CD4-positive, alpha-beta T cell treated with Interleukin-12 subunit alpha and Interleukin-12 subunit beta, for 1 hour (primary cell): ENCODE data around the gene CHAD.

Source experiments
- DNase-seq: peaks from one replicate; pipeline ENCODE4 v3.0.0-alpha.2; 2020

Gene CHAD

DNA sequence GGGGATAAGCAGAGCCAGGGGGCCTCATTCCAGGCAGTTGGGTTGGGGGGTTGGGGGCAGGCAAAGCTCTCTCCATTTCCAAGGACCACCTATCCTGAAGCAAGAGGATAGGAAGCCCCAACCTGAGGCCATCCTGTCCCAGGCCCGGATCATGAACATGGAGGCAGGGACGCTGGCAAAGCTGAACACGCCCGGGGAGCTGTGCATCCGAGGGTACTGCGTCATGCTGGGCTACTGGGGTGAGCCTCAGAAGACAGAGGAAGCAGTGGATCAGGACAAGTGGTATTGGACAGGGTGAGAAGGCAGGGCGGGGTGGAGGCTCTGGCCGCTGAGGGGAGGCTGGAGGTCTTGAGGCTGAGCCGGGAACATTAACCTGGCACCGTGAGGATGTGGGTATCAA lies 3.6 kb upstream of the CHAD start:
- no peak for DNase-seq

DNA sequence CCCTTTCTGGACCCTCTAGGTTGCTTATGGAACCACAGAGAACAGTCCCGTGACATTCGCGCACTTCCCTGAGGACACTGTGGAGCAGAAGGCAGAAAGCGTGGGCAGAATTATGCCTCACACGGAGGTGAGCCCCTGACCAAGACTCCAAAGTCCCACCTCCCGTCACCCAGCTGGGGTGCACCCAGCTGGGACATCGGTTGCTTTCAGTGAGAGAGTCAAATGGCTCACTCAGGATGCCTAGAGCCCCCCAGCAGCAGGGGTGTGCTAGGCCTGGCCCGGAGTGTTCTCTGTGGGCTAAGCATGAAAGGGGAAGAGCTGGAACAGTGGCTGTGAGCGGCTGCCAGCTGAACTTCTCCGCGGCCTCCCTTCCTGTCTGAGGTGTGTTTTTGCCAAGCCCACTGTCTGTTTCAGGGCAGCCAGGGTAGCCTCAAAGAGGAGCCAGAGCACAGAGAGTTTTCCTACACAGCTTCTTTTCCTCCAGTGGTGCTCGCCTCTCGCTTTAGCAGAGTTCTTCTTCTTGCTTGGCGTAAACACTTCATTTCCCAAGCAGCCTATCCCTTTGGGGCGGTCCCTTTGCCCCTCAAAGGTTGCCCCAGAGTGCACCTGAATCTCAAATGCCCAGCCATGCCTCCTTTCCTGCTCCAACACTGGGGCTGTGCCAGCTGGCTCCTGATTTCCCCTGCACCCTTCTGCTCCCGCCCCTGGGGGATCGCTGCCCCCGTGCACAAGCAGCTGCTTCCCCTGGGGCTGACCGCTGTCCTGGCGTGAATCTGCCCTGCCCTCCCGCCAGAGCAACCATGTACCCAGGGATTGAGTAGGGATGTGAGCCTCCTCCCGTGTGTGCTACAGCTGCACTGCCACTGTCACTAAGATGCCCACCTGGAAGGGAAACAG lies 2.6 kb upstream of the CHAD start:
- DNase-seq: no peak

DNA sequence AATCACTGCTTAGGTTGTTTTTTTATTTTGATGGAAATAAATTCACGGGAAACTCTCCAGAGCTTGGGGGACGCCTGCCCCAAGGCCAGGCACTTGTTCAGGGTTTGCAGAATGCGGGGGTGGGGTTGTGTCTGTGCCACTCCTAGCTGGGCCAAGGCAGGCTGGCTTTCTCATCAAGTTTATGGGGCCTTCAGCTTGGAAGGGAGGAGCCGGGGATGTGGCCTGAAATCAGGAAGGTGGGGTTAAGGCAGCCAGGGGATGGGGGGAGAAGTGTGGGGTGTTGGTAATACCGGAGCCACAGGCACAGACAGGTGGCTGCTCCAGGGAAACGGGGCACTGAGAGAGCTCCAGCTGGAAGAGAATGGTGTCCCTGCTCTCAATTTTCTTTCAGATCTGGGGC lies 1.7 kb upstream of the CHAD start:
- no peak for DNase-seq

DNA sequence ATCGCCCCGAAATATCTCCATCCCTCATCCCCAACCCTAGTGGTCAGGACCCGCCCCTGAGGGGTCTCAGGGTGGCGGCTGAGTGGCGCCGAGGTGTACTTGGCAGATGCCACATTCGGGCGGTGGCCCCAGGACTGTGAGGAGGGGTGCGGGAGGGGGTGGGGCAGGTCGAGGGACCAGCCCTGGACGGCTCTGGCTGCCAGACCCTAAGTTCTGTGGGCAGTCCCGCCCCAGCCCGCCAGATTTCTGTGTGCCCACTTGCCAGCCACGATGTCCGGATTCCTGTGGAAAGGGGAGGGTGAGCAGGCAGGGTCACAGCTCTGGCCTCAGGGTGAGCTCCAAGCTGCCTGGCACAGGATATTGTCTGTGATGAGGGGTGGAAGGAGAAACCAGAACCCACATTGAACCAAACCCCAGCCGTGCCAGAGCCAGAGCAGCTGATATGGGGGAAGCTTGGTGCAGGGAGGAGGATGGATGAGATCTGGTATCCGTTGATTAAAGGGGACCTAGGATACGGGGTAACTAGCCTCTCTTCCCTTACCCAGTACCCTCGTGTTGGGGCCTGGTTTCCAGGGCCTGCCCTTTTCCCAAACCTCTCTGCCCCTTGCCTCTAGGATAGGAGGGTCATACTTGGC lies 1.1 kb upstream of the CHAD start:
- no peak for DNase-seq

DNA sequence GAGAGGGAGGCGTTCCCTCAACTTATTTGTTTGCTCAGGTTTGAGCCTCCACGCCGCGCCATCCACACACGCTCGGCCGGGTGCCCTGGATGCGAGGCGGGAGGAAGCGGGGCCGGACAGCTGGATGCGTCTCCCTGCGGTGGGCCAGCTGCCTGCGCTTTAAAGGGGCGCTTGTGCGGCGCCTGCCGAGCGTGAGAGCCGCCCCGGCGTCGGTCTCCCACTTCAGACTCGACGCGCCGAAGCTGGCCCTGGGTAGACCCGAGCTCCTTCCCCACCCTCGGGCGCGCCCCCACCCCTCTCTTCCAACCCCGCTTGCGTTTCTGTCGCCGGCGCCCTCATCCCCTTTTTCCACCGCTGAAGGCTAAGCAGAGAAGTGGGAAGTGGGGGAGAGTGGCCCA lies 527 bp upstream of the CHAD start:
- DNase-seq: no peak

DNA sequence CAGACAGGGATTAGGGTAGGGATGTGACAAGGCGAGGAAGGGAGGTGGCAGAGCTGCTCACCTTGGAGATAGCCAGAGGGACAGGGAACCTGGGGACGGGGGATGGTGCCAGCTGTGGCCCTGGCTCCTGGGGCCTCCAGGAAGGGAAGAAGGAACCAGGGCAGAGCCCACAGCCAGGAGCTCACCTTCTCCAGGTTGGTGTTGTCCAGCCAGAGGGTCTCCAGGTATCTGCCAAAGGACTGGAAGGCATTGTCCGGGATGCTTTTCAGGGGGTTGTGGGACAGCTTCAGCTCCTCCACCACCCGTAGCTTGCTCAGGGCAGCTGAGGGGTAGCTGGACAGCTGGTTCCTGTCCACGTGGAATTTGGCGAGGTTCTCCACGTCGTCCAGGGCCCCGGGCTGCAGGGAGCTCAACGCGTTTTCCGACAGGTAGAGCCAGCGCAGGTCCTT lies 801 bp downstream of the CHAD start:
- DNase-seq: no peak

DNA sequence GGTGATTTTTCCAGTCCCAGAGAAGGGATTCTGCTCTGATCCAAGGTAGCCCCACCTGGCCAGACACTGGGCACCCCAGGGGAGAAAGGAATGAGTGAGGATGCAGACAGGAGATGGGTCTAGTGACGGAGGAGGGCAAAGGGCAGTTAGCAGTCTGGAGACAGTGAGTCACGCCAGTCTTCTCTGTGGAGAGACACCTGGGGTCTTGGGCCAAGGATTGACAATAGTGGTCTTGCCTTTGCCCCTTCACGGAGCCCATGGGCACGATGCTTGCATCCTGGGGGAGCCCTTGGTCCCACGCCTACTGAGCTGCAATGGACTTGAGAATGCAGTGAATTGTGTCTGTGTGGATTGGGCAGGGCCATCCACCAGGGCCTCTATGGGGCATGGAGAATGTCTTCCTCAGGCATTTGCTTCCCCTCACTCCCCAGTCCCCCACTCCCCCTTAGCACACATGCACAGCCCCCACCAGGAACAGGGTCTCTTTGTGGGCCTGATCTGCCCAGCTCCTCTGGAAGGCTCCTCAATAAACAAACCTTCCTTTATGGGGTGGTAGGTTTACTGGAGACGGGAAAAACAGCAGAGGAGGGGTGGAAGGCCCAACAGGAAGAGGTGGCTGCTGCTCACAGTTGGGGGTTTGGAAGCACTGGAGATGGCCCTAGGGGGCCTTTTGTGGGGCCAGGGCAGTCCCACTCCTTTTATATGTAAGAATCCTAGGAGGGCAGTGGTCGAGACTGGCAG lies 1.4 kb downstream of the CHAD start:
- no peak for DNase-seq

DNA sequence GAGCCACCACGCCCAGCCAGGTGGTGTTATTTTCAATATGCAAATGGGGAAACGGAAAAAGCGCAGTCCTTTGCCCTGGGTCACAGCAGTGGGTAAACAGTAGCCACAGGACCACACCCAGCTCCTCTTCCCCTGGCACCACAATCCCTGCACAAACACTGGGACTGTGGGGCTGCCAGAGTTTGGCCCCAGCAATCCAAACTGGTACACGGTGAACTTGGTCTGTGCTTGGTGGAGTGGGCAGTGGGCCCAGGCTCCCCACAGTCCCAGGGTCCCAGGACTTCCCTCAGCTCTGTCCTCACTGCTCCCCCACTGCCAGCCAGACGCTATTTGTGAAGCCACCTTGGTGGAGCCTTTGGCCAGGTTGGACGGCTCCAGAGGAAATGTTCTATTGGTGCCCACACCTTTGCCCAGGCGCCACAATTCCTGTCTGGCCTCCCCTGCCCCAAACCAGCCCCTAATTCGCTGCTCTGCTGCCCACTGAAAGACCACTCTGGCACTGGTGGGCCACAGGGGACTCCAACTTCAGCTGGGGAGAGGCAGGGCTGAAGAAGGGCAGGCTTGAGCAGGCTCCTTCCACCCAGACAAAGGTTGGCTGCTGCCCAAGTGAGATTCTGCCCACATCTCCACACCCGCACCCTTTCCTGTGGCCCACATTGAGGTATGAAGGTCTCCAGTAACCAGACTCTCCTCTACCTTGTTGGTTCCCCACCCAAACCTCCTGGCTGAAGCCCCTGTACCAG lies 2.1 kb downstream of the CHAD start:
- DNase-seq: no peak

DNA sequence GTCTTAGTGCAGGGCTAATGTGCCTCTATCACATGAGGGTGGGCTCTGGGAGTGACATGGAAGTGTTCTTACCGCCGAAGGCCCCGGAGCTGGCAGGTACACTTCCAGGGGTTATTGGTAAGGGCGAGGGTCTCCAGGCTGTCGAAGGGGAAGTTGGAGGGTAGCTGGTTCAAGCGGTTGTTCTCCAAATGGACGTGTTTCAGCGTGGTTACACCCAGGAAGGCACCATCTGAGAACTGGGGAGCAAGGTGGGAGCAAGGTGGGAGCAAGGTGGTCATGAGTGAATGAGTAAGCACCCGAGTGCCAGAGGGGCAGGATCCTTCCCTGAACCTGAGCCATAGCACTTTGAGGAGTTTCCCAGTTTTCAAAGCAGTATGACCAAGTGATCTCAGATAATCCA lies 3.0 kb downstream of the CHAD start:
- no peak for DNase-seq

DNA sequence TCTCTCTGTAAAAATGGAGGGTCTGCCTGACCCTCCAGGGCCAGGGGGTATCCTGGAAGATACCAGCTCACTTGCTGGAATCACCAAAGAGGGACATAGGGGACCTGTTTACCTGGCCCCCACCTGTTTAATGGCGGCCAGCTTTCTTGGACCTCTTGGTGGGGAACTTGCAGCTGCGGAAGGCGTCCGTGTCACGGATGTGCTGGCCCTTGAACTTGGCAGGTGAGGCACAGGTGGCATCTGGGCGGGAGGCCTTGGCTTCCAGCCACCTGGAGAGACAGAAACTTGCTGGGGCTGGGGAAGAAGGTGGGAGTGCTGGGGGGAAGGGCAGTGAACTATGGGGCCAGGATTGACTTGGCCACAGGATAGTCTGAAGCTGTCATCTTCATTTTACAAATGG lies 3.5 kb downstream of the CHAD start:
- no peak for DNase-seq

DNA sequence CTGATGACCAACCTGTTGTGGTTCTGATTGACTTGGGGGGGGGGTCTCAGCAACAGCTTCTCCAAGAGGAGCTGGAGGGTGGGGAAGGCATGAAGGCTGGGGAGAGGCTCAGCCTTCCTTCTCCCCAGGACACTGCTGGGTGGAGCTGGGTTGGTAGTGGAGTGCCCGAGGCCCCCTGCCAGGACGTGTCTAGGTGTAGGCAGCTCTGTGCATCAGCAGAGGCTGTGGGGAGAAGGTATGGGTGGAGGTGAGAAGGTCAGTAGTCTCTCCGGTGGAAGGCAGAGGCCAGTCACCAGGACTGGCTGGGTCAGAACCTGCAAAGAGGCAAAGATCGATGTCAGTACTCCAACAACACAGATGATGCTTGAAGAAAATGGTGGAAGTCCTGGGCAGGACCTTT lies 3.9 kb downstream of the CHAD start:
- no peak for DNase-seq

DNA sequence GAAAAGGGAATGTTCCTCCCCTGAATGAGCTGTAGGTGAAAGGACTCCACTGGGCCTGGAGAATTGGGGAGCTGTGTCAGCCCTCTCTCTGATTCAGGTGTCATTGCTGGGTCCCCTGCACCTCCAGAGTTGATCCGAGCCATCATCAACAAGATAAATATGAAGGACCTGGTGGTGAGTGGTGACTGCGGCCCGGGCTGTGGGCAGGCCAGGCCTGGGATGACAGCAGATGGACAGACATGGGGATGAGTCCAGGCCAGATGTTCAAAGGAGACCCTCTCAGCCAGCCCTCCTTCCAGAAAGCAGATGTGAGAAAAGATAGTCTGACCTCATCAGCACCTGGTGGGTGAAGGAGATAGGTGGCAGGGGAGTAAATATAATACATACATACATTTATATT lies 4.6 kb downstream of the CHAD start:
- DNase-seq: no peak

DNA sequence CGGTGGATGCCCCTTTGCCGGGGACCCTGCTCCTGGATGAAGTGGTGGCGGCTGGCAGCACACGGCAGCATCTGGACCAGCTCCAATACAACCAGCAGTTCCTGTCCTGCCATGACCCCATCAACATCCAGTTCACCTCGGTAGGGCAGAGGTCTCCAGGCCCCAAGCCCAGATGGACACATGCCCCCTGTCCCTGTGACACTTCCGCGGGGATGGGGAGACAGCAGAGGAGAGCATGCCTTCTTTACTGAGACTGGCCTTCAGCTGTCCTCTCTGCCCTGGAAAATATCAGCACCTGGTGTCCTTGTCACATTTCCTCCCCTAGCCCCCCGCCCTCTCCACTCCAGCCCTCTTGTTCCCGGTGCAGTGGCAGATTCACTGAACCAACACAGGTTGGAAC lies 6.2 kb downstream of the CHAD start:
- no peak for DNase-seq

DNA sequence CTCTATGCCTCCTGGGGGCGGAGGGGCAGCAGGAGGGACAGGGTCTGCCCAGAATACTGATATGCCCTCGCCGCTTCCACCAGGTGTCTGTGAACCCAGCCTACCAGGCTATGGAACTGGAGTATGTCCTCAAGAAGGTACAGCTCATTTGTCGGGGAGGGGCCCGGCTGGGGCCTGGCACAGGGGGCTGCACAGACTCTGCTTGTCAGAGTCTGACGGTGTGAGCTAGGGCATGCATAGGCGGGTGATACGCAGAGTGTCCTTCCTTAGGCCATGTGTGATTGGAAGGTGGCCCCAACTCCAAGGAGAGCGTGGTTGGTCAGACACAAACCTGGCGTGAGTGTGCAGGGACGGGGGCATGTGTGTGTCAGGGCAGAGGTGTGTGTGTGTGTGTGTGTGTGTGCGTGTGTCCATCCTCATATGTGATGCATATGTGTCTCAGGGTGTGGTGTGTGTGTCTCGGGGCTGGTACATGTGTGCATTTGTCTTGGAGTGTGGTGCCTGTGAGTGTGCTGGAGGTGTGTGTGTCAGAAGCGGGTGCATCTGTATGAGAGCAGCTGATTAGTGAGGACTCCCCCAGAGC lies 7.0 kb downstream of the CHAD start:
- no peak for DNase-seq

DNA sequence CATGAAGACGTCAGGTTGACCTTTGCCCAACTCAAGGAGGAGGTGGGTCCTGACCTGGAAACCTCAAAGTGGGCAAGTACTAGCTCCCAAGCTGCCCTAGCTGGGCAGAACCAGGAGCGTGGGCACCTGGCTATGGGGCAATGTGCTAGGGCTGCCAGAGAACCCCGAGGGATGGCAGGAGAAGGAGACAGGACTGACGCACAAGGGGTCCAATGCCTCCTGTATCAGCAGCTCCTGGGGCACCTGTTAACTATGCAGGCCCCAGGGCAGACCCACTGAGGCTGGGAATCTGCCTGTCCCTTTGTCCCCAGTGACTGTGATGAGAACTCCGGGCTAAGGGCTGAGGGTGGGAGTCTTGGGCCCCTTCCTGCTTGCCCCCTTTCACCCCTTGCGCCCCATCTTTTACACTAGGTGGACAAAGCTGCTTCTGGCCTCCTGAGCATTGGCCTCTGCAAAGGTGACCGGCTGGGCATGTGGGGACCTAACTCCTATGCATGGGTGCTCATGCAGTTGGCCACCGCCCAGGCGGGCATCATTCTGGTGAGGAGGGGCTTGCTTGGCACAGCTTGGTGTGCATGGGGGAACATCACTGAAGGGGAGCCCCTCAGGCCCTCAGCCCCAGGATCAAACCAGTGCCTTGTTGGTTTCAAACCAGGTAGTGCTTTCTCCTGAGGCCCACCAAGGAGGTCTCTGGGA lies 7.7 kb downstream of the CHAD start:
- no peak for DNase-seq

DNA sequence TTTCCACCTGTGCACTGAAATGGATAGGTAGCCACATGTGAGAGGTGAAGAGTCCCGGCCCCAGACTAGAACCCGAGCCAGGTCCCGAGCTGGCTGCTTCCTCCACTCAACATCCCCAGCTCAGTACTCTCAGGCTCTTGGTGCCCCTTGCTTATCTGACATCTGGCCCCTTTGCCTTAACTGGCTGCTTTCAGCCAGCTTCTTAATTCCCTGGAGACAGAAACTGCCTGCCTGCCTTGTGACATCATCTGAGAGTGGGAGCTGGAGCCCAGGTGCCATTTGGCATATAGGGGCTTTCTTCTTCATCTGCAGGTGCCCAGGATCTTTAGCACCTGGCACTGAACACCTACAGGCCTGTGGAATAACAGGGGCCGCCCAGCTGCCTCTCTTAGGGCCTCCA lies 8.9 kb downstream of the CHAD start:
- DNase-seq: no peak

DNA sequence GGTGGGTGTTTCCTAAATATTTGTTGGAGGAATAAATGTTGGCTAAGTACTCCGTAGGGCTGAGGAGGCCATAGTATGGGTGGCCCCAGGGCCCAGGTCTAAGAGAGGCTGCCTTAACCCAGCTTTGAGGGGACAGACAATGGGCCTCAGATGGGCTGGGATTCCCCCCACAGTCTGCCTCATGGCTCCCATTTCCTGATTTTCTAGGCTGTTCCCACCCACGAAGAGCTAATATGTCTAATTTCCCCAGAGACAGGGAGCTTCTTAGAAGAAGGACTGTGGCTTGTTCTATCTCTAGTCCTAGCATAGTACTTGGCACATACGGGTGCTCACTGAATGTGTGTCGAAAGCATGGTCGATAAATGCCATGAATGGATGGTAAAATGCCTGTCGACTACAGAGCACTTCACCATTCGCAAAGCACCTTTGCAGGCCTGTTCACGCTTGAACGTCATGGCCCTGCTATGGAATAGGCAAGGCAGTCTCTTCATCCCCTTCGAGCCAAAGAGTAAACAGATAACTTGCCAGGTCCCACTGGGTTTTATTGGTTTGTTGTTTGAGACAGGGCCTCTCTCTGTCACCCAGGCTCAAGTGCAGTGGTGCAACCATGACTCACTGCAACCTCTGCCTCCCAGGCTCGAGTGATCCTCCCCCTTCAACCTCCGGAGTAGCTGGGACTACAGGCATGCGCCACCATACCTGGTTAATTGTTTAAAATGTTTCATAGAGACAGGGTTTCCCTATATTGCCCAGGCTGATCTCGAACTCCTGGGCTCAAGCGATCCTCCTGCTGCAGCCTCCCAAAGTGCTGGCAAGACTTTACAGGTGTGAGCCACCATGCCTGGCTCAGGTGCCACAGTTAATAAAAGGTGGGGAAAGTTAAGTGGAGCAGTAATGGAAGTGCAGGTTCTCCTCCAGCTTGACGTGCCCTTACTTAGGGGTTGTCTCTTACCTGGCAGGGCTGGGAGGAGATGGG lies 9.7 kb downstream of the CHAD start:
- no peak for DNase-seq

DNA sequence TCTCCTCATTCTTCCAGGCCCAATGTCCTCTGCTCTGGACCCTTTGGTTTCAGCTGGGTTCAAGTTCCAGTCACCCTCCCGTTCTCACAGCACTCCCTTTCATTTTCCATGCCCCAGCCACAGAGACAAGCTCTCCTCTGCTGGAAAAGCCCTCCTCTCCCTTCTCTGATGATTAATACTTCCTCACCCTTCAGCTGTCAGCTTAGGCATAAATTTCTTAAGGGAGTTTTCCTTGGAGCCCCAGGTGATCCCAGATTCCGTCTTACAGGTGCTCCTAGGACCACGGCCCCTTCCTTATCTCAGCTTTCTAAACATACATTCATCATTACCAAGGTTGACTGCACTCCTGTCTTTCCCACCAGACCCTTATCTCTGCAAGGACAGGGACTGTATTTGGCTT lies 10.4 kb downstream of the CHAD start:
- no peak for DNase-seq

DNA sequence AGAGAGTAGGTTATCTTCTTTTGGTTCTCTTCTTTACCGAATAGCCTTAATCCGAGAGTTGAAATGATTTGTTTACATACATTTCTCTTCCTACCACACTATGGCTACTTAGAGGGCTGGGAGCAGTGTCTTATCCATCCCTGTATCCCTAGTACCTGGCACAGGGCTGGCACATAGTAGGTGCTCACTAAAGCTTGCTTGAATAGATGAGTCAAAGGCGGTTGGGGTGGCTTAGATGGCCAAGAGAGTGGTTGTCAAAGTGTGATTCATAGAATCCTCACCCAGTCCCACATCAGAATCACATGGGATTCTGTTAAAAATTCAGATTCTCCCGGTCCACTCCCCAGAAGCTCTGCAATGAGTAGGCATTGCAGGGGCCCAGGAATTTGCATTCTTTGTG lies 11.1 kb downstream of the CHAD start:
- DNase-seq: no peak

DNA sequence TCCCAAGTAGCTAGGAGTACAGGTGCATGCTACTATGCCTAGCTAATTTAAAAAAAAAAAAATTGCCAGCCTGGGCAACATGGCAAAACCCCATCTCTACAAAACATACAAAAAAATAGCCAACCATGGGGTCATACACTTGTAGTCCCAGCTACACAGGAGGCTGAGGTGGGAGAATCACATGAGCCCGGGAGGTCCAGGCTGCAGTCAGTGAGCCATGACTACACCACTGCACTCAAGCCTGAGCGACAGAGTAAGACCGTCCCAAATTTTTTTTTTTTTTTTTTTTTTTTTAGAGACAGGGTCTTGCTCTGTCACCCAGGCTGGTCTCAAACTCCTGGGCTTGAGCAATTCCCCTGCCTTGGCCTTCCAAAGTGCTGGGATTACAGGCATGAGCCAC lies 14.8 kb downstream of the CHAD start:
- DNase-seq: no peak
